GM12865 (cell line): ENCODE measurements around the gene DHX35.

Experiments
- DNase-seq: peaks from one replicate; pipeline ENCODE4 v3.0.0; 2010; ENCODE audit warnings: low read depth
- H3K4me3 ChIP-seq: 2 replicates; pipeline ENCODE4 v1.5.1; 2011; ENCODE audit warnings: mild to moderate bottlenecking, low read depth, low read length, control low read depth
- TF ChIP-seq, protein P1 (sequence below): IDR thresholded peaks from 2 replicates; pipeline ENCODE4 v1.5.1; 2011; ENCODE audit warnings: low read length, control low read depth, low read depth, inconsistent platforms; ENCODE audit not compliant: insufficient read depth; ENCODE audit errors: missing control alignments

The DHX35 gene

GRCh38 chr20:39049148-39049547 lies 87.0 kb downstream of the DHX35 start:
- no peak for DNase-seq
- TF ChIP-seq, protein P1, sequence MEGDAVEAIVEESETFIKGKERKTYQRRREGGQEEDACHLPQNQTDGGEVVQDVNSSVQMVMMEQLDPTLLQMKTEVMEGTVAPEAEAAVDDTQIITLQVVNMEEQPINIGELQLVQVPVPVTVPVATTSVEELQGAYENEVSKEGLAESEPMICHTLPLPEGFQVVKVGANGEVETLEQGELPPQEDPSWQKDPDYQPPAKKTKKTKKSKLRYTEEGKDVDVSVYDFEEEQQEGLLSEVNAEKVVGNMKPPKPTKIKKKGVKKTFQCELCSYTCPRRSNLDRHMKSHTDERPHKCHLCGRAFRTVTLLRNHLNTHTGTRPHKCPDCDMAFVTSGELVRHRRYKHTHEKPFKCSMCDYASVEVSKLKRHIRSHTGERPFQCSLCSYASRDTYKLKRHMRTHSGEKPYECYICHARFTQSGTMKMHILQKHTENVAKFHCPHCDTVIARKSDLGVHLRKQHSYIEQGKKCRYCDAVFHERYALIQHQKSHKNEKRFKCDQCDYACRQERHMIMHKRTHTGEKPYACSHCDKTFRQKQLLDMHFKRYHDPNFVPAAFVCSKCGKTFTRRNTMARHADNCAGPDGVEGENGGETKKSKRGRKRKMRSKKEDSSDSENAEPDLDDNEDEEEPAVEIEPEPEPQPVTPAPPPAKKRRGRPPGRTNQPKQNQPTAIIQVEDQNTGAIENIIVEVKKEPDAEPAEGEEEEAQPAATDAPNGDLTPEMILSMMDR = no peak
- no peak overlapping the region for H3K4me3 ChIP-seq

GRCh38 chr20:39049684-39050554 lies 87.8 kb downstream of the DHX35 start:
- peak; percentile 87 for DNase-seq
- peak overlapping the region; percentile 62 for H3K4me3 ChIP-seq
- TF ChIP-seq, protein P1 = peak; percentile 99

GRCh38 chr20:39050555-39050902 lies 88.4 kb downstream of the DHX35 start:
- TF ChIP-seq, protein P1 = no peak
- DNase-seq = no peak
- peak overlapping the region; percentile 62 for H3K4me3 ChIP-seq

DNA sequence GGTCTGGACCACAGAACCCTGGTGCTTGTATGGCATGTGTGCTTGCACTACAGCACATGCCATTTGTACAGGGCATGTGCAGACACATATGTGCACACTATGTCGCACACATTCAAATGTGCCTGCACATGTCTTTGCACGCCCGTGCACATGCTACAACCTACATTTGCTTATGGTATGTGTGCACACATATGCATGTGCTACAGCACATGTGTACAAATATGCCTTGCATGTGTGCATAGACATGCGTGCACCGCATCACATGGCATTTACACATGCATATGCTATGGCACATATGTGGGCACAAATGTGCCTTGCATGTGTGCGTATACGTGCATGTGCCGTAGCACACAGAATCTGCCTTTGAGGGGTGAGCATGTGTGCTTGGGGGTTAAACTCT lies 90.5 kb downstream of the DHX35 start:
- H3K4me3 ChIP-seq = no peak overlapping the region
- DNase-seq = no peak
- TF ChIP-seq, protein P1 = no peak

DNA sequence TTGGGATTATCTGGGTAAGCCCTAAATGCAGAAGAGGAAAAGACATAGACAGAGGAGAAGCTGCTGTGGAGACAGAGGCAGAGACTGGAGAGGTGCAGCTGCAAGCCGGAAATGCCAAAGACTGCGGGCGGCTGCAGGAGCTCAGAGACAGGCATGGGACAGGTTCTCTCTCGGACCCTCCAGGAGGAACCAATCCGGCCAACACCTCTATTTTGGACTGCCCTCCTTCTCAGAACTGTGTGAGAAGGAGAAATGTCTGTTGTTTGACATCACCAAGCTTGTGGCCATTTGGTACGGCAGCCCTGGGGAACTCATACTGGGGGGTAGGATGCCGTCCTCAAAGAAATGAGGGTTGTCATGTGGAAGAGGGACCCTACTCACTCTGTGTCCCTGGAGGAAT lies 95.0 kb downstream of the DHX35 start:
- TF ChIP-seq, protein P1 = no peak
- no peak overlapping the region for H3K4me3 ChIP-seq

GRCh38 chr20:39057911-39058310 lies 95.8 kb downstream of the DHX35 start:
- TF ChIP-seq, protein P1 = no peak
- H3K4me3 ChIP-seq = no peak overlapping the region
- no peak for DNase-seq

More for the DNA sequence above, 95.0 kb downstream of the DHX35 start:
- DNase-seq = no peak

GRCh38 chr20:39059036-39059435 lies 96.9 kb downstream of the DHX35 start:
- TF ChIP-seq, protein P1 = no peak
- H3K4me3 ChIP-seq = no peak overlapping the region
- no peak for DNase-seq
